Loucy (cell line): ENCODE measurements around the gene MSMB.
"Not testable (repeated sequence)": the region's sequence is repeated elsewhere in the genome, so short reads cannot be mapped to it uniquely, and the experiment has no call there.

Experiments
- H2AFZ ChIP-seq: fragments of 200-600 bp; sonication (generic); 2 replicates; pipeline ENCODE4 v1.6.0; 2016; ENCODE audit warnings: antibody characterized with exemption, mild to moderate bottlenecking, low read length, moderate library complexity
- H3F3A ChIP-seq: fragments of 200-600 bp; 2 replicates; pipeline ENCODE4 v1.6.0; 2016; ENCODE audit warnings: antibody characterized with exemption, low read depth, mild to moderate bottlenecking
- H3K27me3 ChIP-seq: fragments of 200-600 bp; sonication (generic); 2 replicates; pipeline ENCODE4 v1.6.1; 2014; ENCODE audit warnings: low read length, mild to moderate bottlenecking; ENCODE audit not compliant: insufficient read depth, poor library complexity, severe bottlenecking
- H3K36me3 ChIP-seq: fragments of 200-600 bp; sonication (generic); 2 replicates; pipeline ENCODE4 v1.6.1; 2016; ENCODE audit warnings: low read length; ENCODE audit not compliant: insufficient read depth
- H3K4me1 ChIP-seq: fragments of 200-600 bp; sonication (generic); 2 replicates; pipeline ENCODE4 v1.5.1; 2014; ENCODE audit warnings: low read length, mild to moderate bottlenecking; ENCODE audit not compliant: insufficient read depth, poor library complexity, severe bottlenecking
- H3K4me2 ChIP-seq: fragments of 200-600 bp; sonication (generic); 2 replicates; pipeline ENCODE4 v1.6.0; 2014; ENCODE audit warnings: antibody characterized with exemption, low read length, low read depth, mild to moderate bottlenecking; ENCODE audit not compliant: poor library complexity, severe bottlenecking
- H3K4me3 ChIP-seq: fragments of 200-600 bp; sonication (generic); 2 replicates; pipeline ENCODE4 v1.5.1; 2014; ENCODE audit warnings: low read length, mild to moderate bottlenecking, mixed read lengths; ENCODE audit not compliant: poor library complexity, severe bottlenecking
- H3K79me2 ChIP-seq: fragments of 200-600 bp; sonication (generic); 2 replicates; pipeline ENCODE4 v1.6.1; 2014; ENCODE audit warnings: low read length; ENCODE audit not compliant: insufficient read depth
- H3K9ac ChIP-seq: fragments of 200-600 bp; sonication (generic); 2 replicates; pipeline ENCODE4 v1.6.0; 2014; ENCODE audit warnings: mild to moderate bottlenecking, low read depth, low read length, moderate library complexity; ENCODE audit not compliant: poor library complexity, severe bottlenecking
- H3K9me2 ChIP-seq: fragments of 200-600 bp; sonication (generic); replicated peaks from 2 replicates; pipeline ENCODE4 v1.6.1; 2016; ENCODE audit warnings: low read depth, low read length, mixed read lengths
- H3K9me3 ChIP-seq: fragments of 200-600 bp; sonication (generic); 2 replicates; pipeline ENCODE4 v1.6.1; 2014; ENCODE audit warnings: mild to moderate bottlenecking, antibody characterized with exemption, low read length, low read depth; ENCODE audit not compliant: insufficient read depth
- H4K20me1 ChIP-seq: fragments of 200-600 bp; sonication (generic); 2 replicates; pipeline ENCODE4 v1.6.0; 2014; ENCODE audit warnings: antibody characterized with exemption, low read length, mild to moderate bottlenecking; ENCODE audit not compliant: insufficient read depth, poor library complexity, severe bottlenecking
- EZH2phosphoT487 ChIP-seq: fragments of 200-600 bp; IDR thresholded peaks from 2 replicates; pipeline ENCODE4 v1.6.1; 2018; ENCODE audit warnings: antibody characterized with exemption, mild to moderate bottlenecking, moderate library complexity, borderline replicate concordance
- TF ChIP-seq, protein P1 (sequence below): fragments of 200-600 bp; sonication (generic); conservative IDR thresholded peaks from 2 replicates; pipeline ENCODE4 v1.5.1; 2014; ENCODE audit warnings: mild to moderate bottlenecking, antibody characterized with exemption, low read length

Gene MSMB

DNA sequence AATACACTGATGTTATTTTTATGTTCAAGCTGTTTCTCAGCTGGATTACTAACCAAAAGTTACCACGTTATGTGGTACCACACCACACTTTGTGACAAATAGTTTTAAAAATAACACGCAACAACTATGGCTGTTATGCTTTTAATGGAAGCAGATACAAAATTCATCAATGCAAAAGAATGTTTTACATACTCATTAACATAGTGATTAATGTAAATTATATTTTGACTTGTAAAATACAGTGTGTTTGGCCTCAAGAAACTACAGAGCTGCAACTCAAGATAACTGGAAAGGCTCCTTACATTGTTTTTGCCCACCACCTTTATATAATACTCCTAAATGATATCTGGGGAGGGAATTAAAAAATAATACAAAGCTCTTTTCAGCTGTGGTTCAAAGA is 41.1 kb downstream of the MSMB start:
- H3K4me1 ChIP-seq, result no peaks in the 10 kb centered on the region
- peaks cover 15% of the 10 kb centered on the region; the same call in 1 of the 2 replicates for H3K79me2 ChIP-seq
- TF ChIP-seq, protein P1, sequence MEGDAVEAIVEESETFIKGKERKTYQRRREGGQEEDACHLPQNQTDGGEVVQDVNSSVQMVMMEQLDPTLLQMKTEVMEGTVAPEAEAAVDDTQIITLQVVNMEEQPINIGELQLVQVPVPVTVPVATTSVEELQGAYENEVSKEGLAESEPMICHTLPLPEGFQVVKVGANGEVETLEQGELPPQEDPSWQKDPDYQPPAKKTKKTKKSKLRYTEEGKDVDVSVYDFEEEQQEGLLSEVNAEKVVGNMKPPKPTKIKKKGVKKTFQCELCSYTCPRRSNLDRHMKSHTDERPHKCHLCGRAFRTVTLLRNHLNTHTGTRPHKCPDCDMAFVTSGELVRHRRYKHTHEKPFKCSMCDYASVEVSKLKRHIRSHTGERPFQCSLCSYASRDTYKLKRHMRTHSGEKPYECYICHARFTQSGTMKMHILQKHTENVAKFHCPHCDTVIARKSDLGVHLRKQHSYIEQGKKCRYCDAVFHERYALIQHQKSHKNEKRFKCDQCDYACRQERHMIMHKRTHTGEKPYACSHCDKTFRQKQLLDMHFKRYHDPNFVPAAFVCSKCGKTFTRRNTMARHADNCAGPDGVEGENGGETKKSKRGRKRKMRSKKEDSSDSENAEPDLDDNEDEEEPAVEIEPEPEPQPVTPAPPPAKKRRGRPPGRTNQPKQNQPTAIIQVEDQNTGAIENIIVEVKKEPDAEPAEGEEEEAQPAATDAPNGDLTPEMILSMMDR, result no peak
- no peak for TF ChIP-seq EZH2phosphoT487
- H3K36me3 ChIP-seq, result peaks cover 99% of the 10 kb centered on the region
- no peaks in the 10 kb centered on the region for H3K27me3 ChIP-seq
- H3K4me2 ChIP-seq, result no peak overlapping the region
- H4K20me1 ChIP-seq, result peaks cover 11% of the 10 kb centered on the region
- no peak overlapping the region for H3K9ac ChIP-seq
- no peak overlapping the region for H3K4me3 ChIP-seq
- H3K9me2 ChIP-seq, result no peaks in the 10 kb centered on the region
- no peaks in the 10 kb centered on the region for H3K9me3 ChIP-seq
- H2AFZ ChIP-seq, result no peak overlapping the region
- H3F3A ChIP-seq, result peaks cover 3% of the 10 kb centered on the region; the same call in 1 of the 2 replicates

DNA sequence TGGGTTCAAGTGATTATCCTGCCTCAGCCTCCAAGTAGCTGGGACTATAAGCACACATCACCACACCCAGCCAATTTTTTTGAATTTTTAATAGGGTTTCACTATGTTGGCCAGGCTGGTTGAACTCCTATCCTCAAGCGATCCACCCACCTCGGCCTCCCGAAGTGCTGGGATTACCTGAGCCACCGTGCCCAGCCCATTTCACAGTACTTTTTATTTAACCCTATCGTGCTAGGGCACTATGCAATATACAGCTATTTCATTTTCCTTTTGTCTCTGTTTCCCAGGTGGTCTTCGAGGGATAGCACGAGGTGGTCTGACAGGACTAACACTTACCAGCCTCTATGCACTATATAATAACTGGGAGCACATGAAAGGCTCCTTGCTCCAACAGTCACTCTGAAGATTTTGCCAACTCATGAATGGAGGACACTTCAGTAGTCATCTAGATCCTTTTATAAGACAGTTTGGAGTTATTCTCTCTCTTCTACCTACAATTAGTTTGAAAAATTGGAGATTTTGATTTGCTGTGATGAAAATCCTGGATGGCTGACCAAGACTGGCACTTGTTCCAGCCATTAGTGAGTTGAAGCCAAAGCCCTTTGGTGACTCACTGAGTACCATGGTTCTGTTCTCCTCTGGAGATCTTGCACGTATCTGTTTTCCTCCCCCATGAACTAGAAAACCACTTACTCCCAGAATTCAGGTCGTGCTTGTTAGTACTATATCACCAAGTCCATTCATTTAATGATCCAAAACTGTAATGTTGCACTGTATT is 43.0 kb downstream of the MSMB start:
- Histone ChIP-seq H3K27me3 (no peaks in the 10 kb centered on the region), H3K4me3 (no peak overlapping the region), H4K20me1 (peaks cover 8% of the 10 kb centered on the region), H3F3A (peaks cover 4% of the 10 kb centered on the region; the same call in 1 of the 2 replicates), H3K9me3 (no peaks in the 10 kb centered on the region), H3K4me2 (no peak overlapping the region), H3K36me3 (peaks cover 96% of the 10 kb centered on the region), H3K4me1 (peaks cover 2% of the 10 kb centered on the region), H3K9me2 (no peaks in the 10 kb centered on the region), H3K9ac (no peak overlapping the region), H3K79me2 (peaks cover 5% of the 10 kb centered on the region; the same call in 1 of the 2 replicates), H2AFZ (no peak overlapping the region)
- TF ChIP-seq, protein P1, result no peak
- TF ChIP-seq EZH2phosphoT487, result no peak

DNA sequence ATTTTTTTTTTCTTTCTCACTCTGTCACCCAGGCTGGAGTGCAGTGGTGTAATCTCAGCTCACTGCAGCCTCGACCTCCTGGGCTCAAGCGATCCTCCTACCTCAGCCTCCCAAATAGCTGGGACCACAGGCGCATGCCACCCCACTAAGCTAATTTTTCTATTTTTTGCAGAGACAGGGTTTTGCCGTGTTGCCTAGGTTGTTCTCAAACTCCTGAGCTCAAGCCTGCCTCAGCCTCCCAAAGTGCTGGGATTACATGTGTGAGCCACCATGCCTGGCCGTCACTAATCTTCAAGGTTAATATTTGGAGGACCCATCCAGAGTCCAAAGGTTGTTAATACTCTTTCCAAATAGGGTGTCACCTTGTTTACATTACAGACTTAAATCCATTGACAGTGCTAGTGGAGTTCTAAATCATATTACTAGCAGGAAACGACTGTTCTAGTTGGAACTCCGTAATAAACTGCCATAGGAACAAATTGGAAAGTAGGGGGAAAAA is 43.8 kb downstream of the MSMB start:
- H3K9me3 ChIP-seq, H3K4me2 ChIP-seq, H3K4me1 ChIP-seq, H3K9me2 ChIP-seq, H3K27me3 ChIP-seq, H2AFZ ChIP-seq, H3K4me3 ChIP-seq, H4K20me1 ChIP-seq, H3K9ac ChIP-seq, H3F3A ChIP-seq, H3K79me2 ChIP-seq: not testable (repeated sequence)
- H3K36me3 ChIP-seq, result peaks cover 96% of the 10 kb centered on the region
